ENCODE measurements around the gene GPC5. TPM values are rescaled to one million over a fixed set of nuclear protein-coding genes. Genes with fewer than 3 reads are reported as not detected.

GPC5 gene
- total and polyA plus RNA-seq, 4 donors: 15.2 to 54.4 (median 24.0) TPM

DNA sequence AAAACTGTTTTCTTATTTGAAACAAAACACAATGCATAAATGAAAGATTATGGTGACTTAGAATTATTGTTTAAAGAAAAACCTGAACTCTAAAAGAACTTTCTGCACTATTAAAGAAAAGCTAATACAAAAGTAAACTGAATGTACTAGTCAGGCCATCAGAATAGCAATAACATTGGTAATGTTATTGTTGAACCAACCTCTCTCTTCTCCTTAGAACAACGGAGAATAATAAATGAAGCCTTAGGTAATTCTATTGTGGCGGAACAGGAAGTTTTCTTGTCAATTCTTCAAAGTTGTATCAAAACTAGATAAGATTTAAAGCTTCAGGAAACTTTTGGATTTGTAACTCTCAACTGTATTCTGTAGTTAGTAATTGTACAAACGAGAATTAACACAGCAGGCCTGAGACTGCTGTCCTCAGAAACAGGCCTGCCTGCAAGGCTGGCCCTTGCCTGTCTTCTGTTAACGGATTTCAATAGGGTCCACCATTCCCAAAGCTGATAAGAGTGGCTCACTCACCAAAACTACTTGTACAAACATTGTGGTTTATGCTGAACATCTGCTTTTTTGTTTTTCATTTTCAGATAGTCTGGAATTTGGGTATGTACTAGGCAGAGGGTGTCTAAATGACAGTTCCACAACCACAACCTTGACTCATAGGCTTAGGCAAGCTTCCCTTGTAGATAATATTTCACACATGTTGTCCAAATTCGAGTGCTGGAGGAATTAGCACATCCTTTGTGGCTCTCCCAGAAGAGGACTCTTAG lies 825.8 kb downstream of the GPC5 start:
- Histone ChIP-seq H3K9me3 (ENCODE audit: control insufficient read depth, insufficient read depth, low read length) (no peaks in the 10 kb centered on the region), H3K27me3 (ENCODE audit: control insufficient read depth, insufficient read depth, low read length) (no peaks in the 10 kb centered on the region), H3K4me3 (ENCODE audit: low read depth, low read length) (no peak overlapping the region), H3K27ac (ENCODE audit: low read depth, low read length) (peak overlapping the region; percentile 21), H3K4me1 (ENCODE audit: control insufficient read depth, insufficient read depth, low read length) (no peaks in the 10 kb centered on the region), H3K36me3 (ENCODE audit: control insufficient read depth, insufficient read depth, low read length) (no peaks in the 10 kb centered on the region)
- WGBS (ENCODE audit: insufficient coverage): 67% methylated on average over 1 of the region's 5 CpGs
- DNase-seq (ENCODE audit: low read depth in 4 of 6, low spot score in 6 of 6): no peak

DNA sequence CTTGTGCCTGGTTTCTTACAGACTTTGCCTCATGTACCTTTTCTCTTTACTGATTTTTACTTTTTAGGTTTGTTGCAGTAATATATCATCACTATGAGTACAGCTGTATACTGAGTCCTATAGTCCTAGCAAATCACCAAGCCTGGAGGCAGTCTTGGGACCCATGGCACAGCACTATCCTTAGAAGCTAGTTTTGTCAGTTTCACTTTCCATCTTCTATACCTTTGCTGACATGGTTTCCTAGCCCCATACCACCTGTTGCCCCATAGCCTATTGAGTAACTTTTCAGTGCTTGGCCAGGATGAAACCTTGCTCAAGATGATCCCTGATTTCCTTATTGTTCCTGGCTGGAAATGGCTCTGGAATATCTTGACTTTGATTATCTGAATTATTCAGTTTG lies 826.4 kb downstream of the GPC5 start:
- Histone ChIP-seq H3K4me3 (ENCODE audit: low read depth, low read length) (no peak overlapping the region), H3K9me3 (ENCODE audit: control insufficient read depth, insufficient read depth, low read length) (no peaks in the 10 kb centered on the region), H3K27me3 (ENCODE audit: control insufficient read depth, insufficient read depth, low read length) (no peaks in the 10 kb centered on the region), H3K27ac (ENCODE audit: low read depth, low read length) (peak overlapping the region; percentile 21), H3K4me1 (ENCODE audit: control insufficient read depth, insufficient read depth, low read length) (no peaks in the 10 kb centered on the region), H3K36me3 (ENCODE audit: control insufficient read depth, insufficient read depth, low read length) (no peaks in the 10 kb centered on the region)
- DNase-seq (ENCODE audit: low read depth in 4 of 6, low spot score in 6 of 6): no peak

DNA sequence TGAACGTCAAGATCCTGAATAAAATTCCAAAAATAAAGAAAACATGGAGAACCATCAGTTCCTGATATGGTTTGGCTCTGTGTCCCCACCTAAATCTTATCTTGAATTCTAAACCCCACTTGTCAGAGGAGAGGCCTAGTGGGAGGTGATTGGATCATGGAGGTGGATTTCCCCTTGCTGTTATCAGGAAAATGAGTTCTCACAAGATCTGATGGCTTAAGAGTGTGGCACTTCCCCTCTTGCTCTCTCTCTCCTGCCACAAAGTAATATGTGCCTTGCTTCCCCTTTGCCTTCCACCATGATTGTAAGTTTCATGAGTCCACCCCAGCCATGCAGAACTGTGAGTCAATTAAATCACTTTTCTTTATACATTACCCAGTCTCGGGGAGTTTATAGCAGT lies 827.4 kb downstream of the GPC5 start:
- Histone ChIP-seq H3K9me3 (ENCODE audit: control insufficient read depth, insufficient read depth, low read length) (no peaks in the 10 kb centered on the region), H3K27ac (ENCODE audit: low read depth, low read length) (no peak overlapping the region), H3K4me1 (ENCODE audit: control insufficient read depth, insufficient read depth, low read length) (no peaks in the 10 kb centered on the region), H3K4me3 (ENCODE audit: low read depth, low read length) (no peak overlapping the region), H3K36me3 (ENCODE audit: control insufficient read depth, insufficient read depth, low read length) (no peaks in the 10 kb centered on the region), H3K27me3 (ENCODE audit: control insufficient read depth, insufficient read depth, low read length) (no peaks in the 10 kb centered on the region)
- WGBS (ENCODE audit: insufficient coverage): no CpG with 5 or more reads among the region's 2 CpGs
- no peak for DNase-seq (ENCODE audit: low read depth in 4 of 6, low spot score in 6 of 6)

DNA sequence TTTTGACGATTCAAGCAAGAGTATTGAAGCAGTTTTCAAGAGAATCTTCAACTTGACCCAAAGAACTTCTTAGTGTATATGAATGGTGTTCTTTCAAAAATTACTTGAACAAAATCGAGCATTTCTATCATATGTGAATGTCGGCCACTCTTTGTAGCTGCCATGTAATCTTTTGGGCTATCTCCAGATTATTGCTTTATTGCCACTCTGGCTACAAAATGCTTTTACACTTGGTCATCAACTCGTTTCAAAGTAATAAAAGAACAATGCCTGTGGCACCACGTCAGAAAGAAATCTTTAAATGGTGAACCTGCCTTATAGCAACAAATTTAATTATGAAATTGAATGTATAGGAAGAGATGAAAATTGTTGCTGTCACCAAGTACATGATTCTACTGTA lies 834.5 kb downstream of the GPC5 start:
- no peaks in the 10 kb centered on the region for H3K9me3 ChIP-seq (ENCODE audit: control insufficient read depth, insufficient read depth, low read length)
- no peak for DNase-seq (ENCODE audit: low read depth in 4 of 6, low spot score in 6 of 6)
- H3K36me3 ChIP-seq (ENCODE audit: control insufficient read depth, insufficient read depth, low read length): no peaks in the 10 kb centered on the region
- 86% methylated on average over 1 of the region's 5 CpGs for WGBS (ENCODE audit: insufficient coverage)
- no peaks in the 10 kb centered on the region for H3K4me1 ChIP-seq (ENCODE audit: control insufficient read depth, insufficient read depth, low read length)
- no peak overlapping the region for H3K27ac ChIP-seq (ENCODE audit: low read depth, low read length)
- H3K27me3 ChIP-seq (ENCODE audit: control insufficient read depth, insufficient read depth, low read length): no peaks in the 10 kb centered on the region
- H3K4me3 ChIP-seq (ENCODE audit: low read depth, low read length): no peak overlapping the region

DNA sequence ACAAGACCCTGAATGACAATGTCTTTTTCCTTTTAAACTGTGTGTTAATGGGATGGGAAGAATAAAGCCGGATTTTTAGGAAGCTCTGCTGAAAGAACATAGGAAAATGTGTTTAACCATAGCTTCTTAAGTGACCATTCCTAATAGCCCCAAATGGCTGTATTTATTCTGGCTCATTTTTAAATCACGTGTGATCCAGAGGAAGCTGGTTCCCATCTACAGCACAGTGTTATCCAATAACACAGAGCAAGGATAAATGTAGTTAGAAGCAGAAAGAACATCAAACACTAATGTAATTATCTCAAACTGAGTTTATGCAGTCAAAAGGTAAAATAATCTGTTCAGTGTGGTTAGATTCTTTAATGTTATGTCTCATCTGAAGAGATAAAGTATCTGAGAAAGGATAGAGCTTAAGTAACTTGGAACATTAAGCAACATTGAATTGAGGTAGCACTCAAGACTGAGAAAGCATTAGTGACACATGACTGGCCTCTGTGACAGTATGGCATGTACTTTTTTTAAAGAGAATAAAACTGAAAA lies 853.3 kb downstream of the GPC5 start:
- Histone ChIP-seq H3K27me3 (ENCODE audit: control insufficient read depth, insufficient read depth, low read length) (no peaks in the 10 kb centered on the region), H3K4me3 (ENCODE audit: low read depth, low read length) (no peak overlapping the region), H3K9me3 (ENCODE audit: control insufficient read depth, insufficient read depth, low read length) (no peaks in the 10 kb centered on the region), H3K4me1 (ENCODE audit: control insufficient read depth, insufficient read depth, low read length) (no peaks in the 10 kb centered on the region), H3K27ac (ENCODE audit: low read depth, low read length) (no peak overlapping the region), H3K36me3 (ENCODE audit: control insufficient read depth, insufficient read depth, low read length) (no peaks in the 10 kb centered on the region)
- WGBS (ENCODE audit: insufficient coverage): no CpG with 5 or more reads among the region's 2 CpGs
- DNase-seq (ENCODE audit: low read depth in 4 of 6, low spot score in 6 of 6): peak in 2 of 6 donors; percentile 5 to 66

DNA sequence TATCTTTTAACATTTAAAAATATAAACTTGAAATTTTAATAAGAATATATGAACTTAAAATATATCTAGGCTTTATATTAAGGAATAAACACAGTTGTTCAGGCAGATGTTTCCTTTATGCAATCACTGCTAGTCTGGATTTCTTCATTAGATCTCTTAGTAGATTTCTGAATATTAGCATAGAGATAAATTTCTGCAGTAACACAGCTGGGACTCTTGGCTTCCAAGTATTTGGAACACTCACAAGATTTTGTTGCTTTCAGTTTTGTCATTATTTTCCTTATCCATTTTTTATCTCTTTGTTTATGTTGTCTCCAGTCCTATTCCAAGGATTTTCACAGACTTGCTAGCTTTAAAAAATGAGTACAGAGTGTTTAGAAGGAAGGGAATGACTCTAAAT lies 857.1 kb downstream of the GPC5 start:
- H3K4me1 ChIP-seq (ENCODE audit: control insufficient read depth, insufficient read depth, low read length): no peaks in the 10 kb centered on the region
- H3K36me3 ChIP-seq (ENCODE audit: control insufficient read depth, insufficient read depth, low read length): no peaks in the 10 kb centered on the region
- no peaks in the 10 kb centered on the region for H3K9me3 ChIP-seq (ENCODE audit: control insufficient read depth, insufficient read depth, low read length)
- no peak for DNase-seq (ENCODE audit: low read depth in 4 of 6, low spot score in 6 of 6)
- H3K27me3 ChIP-seq (ENCODE audit: control insufficient read depth, insufficient read depth, low read length): no peaks in the 10 kb centered on the region
- H3K27ac ChIP-seq (ENCODE audit: low read depth, low read length): no peak overlapping the region
- no peak overlapping the region for H3K4me3 ChIP-seq (ENCODE audit: low read depth, low read length)

DNA sequence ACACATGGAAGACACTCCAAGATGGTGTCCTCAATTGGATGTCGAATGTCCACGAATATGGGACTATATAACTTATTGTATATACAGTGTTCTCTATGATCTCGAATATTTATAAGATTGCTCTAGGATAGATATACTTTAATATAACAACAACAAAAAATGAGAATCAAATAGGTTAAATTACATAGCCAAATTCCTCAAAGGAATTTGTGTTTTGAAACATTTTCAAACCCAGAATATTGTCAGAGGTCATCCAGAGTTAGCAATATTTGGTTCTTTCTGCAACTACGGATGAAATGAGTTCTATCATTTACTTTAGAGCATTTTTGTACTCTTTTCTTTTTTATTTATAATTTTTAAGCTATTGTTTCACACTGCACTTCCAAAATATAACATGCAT lies 857.8 kb downstream of the GPC5 start:
- H3K9me3 ChIP-seq (ENCODE audit: control insufficient read depth, insufficient read depth, low read length): no peaks in the 10 kb centered on the region
- DNase-seq (ENCODE audit: low read depth in 4 of 6, low spot score in 6 of 6): no peak
- no peaks in the 10 kb centered on the region for H3K4me1 ChIP-seq (ENCODE audit: control insufficient read depth, insufficient read depth, low read length)
- H3K36me3 ChIP-seq (ENCODE audit: control insufficient read depth, insufficient read depth, low read length): no peaks in the 10 kb centered on the region
- no CpG with 5 or more reads among the region's 4 CpGs for WGBS (ENCODE audit: insufficient coverage)
- H3K27ac ChIP-seq (ENCODE audit: low read depth, low read length): no peak overlapping the region
- no peaks in the 10 kb centered on the region for H3K27me3 ChIP-seq (ENCODE audit: control insufficient read depth, insufficient read depth, low read length)
- H3K4me3 ChIP-seq (ENCODE audit: low read depth, low read length): no peak overlapping the region

DNA sequence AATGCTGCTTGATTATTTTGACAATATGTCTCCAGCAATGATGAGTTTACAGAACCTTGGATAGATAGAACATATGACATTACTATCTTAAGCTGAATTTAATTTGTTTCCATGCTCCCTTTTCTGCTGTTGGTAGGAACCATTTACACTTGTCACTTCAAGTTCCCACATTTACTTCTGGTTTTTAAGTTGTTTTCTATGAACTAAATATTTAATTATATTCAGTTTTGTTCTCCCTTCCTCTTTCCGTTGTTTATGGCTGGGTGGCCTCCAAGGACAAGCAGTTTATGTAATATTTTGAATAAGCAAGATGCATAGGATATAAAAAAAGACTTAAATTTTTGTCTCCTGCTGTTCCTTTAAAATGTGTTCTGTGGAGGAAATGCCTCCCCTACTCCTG lies 860.6 kb downstream of the GPC5 start:
- H3K27me3 ChIP-seq (ENCODE audit: control insufficient read depth, insufficient read depth, low read length): no peaks in the 10 kb centered on the region
- H3K4me1 ChIP-seq (ENCODE audit: control insufficient read depth, insufficient read depth, low read length): no peaks in the 10 kb centered on the region

DNA sequence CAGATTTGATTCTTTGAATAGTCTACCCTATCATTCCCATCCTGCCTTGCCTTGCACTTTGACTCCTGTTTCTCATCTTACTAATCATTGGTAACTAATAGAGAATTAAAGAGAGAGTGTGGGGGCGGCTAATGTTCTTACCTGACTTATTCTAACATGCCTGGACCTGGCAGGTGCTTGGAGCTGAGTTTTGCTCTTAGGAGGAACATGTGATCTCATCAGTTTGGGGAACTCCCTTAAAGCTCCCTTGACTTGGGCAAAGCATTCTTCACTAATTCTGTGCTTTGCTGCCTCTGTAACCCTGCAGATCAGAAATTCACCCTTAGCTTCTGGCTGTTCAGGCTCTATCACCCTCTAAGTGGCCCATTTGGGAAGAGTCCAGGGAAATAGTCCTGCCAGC lies 861.1 kb downstream of the GPC5 start:
- Histone ChIP-seq H3K9me3 (ENCODE audit: control insufficient read depth, insufficient read depth, low read length) (no peaks in the 10 kb centered on the region), H3K27ac (ENCODE audit: low read depth, low read length) (no peak overlapping the region), H3K4me3 (ENCODE audit: low read depth, low read length) (no peak overlapping the region), H3K4me1 (ENCODE audit: control insufficient read depth, insufficient read depth, low read length) (no peaks in the 10 kb centered on the region), H3K36me3 (ENCODE audit: control insufficient read depth, insufficient read depth, low read length) (no peaks in the 10 kb centered on the region), H3K27me3 (ENCODE audit: control insufficient read depth, insufficient read depth, low read length) (no peaks in the 10 kb centered on the region)
- DNase-seq (ENCODE audit: low read depth in 4 of 6, low spot score in 6 of 6): no peak
- WGBS (ENCODE audit: insufficient coverage): no CpG with 5 or more reads among the region's 1 CpG

More for the DNA sequence above, 860.6 kb downstream of the GPC5 start:
- no peaks in the 10 kb centered on the region for H3K36me3 ChIP-seq (ENCODE audit: control insufficient read depth, insufficient read depth, low read length)
- peak in 1 of 6 donors; percentile 58 for DNase-seq (ENCODE audit: low read depth in 4 of 6, low spot score in 6 of 6)
- H3K4me3 ChIP-seq (ENCODE audit: low read depth, low read length): no peak overlapping the region
- no CpG with 5 or more reads among the region's 1 CpG for WGBS (ENCODE audit: insufficient coverage)
- H3K9me3 ChIP-seq (ENCODE audit: control insufficient read depth, insufficient read depth, low read length): no peaks in the 10 kb centered on the region
- H3K27ac ChIP-seq (ENCODE audit: low read depth, low read length): no peak overlapping the region

DNA sequence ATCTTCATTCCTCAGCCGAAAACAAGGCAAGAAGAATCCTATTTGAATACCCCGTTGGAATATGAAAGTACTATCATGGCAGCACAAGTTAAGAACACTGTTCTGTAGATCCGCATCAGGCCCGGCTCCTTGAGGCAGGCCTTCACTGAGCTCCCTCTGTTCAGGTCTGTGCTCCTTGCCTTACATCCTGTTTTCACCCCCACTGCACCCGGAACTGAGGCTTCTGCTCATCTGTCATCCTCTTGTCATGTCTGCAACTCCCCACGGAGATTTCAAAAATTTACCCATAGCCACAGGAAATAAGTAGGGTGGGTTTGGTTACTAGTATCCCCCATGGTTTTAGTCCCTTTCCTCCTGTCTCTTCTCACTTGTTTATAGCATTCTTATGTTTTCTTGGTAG lies 861.9 kb downstream of the GPC5 start:
- Histone ChIP-seq H3K36me3 (ENCODE audit: control insufficient read depth, insufficient read depth, low read length) (no peaks in the 10 kb centered on the region), H3K4me1 (ENCODE audit: control insufficient read depth, insufficient read depth, low read length) (no peaks in the 10 kb centered on the region), H3K27me3 (ENCODE audit: control insufficient read depth, insufficient read depth, low read length) (no peaks in the 10 kb centered on the region), H3K9me3 (ENCODE audit: control insufficient read depth, insufficient read depth, low read length) (no peaks in the 10 kb centered on the region), H3K4me3 (ENCODE audit: low read depth, low read length) (no peak overlapping the region), H3K27ac (ENCODE audit: low read depth, low read length) (no peak overlapping the region)
- whole genome bisulfite sequencing (ENCODE audit: insufficient coverage): 88% methylated on average over 3 of the region's 6 CpGs
- no peak for DNase-seq (ENCODE audit: low read depth in 4 of 6, low spot score in 6 of 6)

All from spinal cord (tissue), 10 donors.